Stimulated activated CD8-positive, alpha-beta memory T cell treated with anti-CD3 and anti-CD28 coated beads, Interleukin-12 subunit alpha, Interleukin-12 subunit beta, amount 100 ng/mL, for 1 hour (primary cell): ENCODE measurements around the gene MAPK7.
"Not testable (repeated sequence)": the region's sequence is repeated elsewhere in the genome, so short reads cannot be mapped to it uniquely, and the experiment has no call there.

Experiments
- DNase-seq: peaks from one replicate; pipeline ENCODE4 v3.0.0-alpha.2; 2020; ENCODE audit warnings: low read depth

MAPK7 gene

DNA sequence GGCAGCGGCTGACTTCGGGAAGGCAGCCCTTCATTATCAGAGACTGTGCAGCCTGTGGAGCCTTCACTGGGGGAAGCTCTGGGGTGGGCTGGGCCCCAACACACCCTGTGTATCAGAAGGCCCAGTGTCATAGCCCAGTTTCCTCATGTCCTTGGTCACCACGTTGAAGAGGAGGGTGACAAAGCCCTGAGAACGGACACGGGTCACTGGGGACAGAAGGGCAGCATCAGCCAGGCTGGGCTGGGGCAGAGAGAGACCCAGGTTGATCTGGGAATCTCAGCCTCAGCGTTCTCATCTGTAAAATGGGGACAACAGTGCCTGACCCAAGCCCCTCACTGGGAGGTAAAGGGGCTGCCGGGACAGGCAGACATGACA, 35.1 kb upstream of the MAPK7 start:
- DNase-seq = no peak

DNA sequence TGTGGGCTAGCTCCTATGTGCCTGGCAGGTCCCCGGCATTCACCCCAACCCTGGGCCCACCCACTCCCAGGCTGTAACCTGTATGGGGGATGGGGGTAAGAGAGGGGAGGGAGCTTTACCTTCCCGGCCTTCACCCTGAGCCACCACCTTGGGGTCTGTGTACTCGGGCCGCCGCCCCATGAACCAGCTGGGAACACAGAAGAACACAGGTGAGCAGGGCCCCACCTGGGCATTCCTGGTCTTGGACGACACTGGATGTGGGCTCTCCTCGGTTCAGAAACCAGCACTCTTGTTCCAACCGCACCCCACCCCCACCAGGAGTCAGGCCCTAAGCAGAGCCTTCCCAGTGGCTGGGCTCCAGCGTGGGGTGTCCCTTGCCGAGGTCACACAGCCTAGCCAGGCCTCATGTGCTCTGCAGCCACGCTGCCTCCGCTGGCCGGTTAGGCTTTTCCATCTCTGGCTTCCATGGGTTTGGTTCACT, 34.6 kb upstream of the MAPK7 start:
- no peak for DNase-seq

DNA sequence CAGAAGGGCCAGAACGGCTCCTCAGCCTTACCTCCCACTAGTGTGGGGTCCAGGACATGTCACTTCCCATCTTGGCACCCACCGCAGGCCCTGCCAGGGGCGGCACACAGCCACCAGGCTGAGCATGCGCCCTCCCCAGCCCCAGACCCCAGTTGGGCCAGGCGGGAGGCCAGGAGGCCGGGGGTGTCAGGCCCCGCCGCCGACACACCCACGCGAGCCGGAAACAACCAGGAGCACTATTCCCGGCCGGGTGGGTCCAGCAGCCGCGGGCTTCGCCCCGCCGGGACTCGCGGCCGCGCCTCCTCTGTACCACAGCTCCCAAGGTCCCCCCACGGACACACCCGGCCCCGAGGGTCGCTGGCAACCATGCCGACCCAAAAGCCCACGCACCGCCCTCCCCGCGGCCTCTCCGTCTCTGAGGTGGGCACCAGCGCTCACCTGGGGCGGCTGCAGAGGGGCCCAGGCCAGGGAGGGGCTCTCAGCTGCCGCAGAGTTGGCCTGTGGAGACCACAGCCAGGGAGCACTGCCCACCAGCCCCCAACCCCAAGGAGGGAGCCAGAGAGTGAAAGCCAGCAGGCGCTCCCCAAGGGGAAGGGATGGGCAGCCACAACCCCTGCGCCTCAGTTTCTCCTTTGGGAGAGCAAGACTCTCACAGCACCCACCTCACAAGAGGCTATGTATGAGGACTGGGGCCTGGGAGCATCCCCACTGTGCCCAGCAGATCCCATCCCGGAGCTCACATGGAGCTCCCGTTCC, 33.8 kb upstream of the MAPK7 start:
- DNase-seq = no peak

GRCh38 chr17:19345067-19345460, 33.2 kb upstream of the MAPK7 start:
- DNase-seq = no peak

DNA sequence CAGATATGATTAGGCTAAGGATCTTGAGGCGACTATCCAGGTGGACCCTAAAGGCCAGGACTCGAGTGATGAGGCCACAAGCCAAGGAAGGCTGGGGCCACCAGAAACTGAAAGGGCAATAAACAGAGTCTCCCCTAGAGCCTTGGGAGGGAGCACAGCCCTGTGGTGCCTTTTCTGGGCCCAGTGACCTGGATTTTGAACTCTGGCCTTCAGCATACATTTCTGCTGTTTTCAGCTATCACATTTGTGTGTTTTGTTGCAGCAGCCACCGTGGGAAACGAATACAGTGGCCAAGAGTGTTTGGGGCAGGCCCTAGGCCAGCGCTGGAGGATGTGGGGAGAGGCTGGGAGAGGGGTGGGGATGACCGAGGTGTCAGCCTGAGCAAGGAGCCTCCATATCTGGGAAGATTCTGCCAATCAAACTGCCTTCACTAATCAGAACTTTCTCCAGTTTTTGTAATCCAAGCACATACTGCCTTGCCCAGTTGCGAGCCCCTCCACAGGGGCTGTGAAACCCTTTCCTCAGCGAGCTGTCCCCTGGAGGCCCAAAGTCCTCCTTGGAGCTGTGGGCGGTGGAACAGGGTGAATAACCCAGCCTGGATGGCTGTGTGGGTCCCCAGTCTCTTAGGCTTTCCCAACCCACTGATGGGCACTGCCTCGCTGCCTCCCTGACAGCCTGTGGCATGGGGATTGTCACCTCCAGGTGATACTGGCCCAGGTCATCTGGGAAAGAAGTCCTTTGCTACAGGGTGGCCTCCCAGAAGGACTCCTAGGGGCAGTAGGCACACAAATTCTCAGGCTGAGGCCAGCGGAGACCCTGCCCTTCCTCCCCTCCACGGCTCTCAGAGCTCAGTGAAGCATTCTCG, 32.6 kb upstream of the MAPK7 start:
- no peak for DNase-seq

DNA sequence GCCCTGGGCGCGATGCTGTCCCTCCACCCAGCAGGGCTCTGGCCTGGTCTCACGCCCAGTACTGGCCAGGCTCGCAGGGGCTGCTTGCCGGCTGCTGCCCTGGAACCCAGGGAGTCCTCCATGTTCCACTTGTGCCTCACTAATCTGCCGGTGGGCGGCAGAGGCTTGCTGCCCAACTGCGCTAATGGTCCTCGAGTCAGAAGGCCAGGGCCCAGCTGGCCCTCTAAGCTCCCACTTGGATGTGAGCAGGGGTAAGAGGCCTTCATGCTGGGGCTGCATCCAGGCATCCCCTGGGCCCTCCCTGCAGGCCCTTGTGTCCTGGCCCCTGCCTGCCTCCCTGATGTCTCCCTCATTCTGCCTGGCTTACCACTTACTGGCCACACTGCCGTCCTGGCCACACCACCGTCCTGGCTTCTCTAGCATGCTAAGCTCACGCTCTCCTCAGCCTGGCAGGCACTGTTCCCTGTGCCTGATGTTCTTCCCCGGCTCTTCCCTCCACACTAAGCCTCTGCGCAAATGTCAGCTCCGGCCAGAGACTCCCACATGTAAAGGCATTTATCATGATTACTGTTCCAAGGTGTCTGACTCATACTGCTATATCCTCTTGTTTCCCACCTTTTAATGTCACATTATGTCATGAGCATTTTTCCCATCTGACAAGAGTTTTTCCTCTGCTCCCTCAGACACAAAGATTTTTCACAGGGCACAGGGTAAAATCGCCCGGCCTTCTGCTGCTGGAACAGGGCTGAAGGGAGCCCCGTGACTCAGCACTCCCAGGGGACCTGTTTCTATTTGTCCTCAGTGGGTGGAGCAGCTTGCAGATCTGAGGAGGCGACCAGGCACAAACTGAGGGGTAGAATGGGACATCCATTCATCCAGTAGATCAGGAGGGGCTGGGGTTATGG, 31.7 kb upstream of the MAPK7 start:
- no peak for DNase-seq

GRCh38 chr17:19347323-19348080, 30.8 kb upstream of the MAPK7 start:
- no peak for DNase-seq

- no peak for DNase-seq
Observed at GRCh38 chr17:19348081-19348650, 30.1 kb upstream of the MAPK7 start.

- DNase-seq = no peak
Observed at GRCh38 chr17:19348806-19349205, 29.5 kb upstream of the MAPK7 start.

DNA sequence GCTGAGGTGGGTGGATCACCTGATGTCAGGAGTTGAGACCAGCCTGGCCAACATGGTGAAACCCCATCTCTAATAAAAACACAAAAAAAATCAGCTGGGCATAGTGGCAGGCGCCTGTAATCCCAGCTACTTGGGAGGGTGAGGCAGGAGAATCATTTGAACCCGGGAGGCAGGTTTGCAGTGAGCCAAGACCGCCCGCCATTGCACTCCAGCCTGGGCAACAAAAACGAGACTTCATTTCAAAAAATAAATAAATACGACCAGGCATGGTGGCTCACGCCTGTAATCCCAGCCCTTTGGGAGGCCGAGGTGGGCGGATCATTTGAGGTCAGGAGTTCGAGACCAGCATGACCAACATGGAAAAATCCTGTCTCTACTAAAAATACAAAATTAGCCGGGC, 24.9 kb upstream of the MAPK7 start:
- not testable (repeated sequence) for DNase-seq

DNA sequence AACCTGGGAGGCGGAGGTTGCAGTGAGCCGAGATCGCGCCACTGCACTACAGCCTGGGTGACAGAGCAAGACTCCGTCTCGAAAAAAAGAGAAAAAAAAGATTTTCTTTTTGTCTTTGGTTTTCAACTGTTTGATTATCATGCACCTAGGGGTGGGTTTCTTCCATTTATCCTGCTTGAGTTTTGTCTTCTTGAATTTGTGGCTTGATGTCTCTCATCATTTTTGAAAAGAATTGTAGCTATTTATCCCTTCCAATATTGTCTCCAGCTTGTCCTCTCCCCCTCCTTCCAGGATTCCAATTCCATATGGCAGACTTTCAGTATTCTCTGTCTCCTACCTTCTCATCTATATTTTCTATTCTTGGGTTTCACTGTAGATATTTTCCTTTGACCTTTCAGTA, 23.6 kb upstream of the MAPK7 start:
- no peak for DNase-seq

DNA sequence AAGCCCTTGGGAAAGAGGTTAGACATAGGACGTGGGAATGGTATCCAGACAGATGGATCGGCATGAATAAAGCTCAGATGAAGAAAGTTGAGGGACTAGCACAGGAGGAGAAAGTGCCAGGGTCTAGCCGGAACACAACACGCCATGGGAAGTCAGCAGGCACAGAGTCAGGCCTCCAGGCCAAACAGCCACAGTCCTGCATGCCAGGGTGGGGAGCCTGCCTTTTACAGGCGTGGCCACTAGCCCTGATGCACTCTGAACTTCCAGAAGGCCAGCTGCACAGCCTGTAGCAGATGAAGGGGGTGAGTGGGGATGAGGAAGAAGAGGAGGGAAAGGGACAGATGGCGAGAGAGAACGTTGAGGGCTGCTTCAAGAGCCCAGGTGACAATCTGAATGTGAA, 20.9 kb upstream of the MAPK7 start:
- DNase-seq = no peak

- no peak for DNase-seq
Observed at GRCh38 chr17:19357761-19358160, 20.5 kb upstream of the MAPK7 start.

GRCh38 chr17:19359151-19359550, 19.1 kb upstream of the MAPK7 start:
- no peak for DNase-seq

DNA sequence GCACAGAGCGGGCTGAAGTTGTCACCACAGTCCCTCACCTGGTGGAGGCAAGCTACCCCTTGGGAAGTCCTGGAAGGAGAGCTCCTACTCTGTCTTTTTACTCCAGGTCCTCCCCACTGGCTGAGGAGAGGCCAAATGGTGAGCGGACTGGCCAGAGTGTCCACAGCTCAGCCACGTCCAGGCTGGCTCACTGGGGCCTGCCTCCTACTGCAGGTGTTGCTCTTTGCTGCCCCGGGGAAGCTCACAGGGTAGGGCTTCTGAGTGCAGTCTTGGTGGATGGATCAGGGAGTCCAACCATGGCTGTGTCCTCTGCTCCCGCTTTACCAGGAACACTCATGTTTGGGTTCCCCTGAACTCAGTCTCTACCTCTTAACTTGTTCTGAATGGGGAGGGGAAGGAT, 18.4 kb upstream of the MAPK7 start:
- DNase-seq = no peak

DNA sequence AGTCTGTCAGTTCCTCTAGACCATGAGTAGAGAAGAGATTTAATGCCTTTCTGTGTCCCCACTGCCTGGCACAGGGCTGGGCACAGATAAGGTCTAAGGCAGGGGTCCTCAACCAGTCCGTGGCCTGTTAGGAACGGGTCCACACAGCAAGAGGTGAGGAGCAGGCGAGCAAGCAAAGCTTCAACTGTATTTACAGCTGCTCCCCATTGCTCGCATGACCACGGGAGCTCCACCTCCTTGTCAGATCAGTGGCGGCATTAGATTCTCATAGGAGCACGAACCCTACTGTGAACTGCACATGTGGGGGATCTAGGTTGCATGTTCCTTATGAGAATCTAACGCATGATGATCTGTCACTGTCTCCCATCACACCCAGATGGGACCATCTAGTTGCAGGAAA, 17.5 kb upstream of the MAPK7 start:
- DNase-seq = no peak

- DNase-seq = no peak
Observed at GRCh38 chr17:19361326-19361725, 17.0 kb upstream of the MAPK7 start.

GRCh38 chr17:19361944-19362276, 16.4 kb upstream of the MAPK7 start:
- DNase-seq = no peak

GRCh38 chr17:19362277-19363113, 15.8 kb upstream of the MAPK7 start, which contains the start of gene B9D1:
Gene B9D1 (minus strand): TSS chr17:19362723. CDS start chr17:19362569, 154 bp downstream.
- DNase-seq = peak; percentile 91

- no peak for DNase-seq
Observed at GRCh38 chr17:19363114-19363438, 15.2 kb upstream of the MAPK7 start.
